ENCODE results near the gene IWS1.
A peak's percentile ranks its signal among the peaks of the same experiment; 100 is the strongest.

Gene IWS1

GRCh38 chr2:127479219-127479825, 47.0 kb downstream of the IWS1 start:
- peak; percentile 82 for TF ChIP-seq CTCF (conservative IDR thresholded peaks at IDR 0.05; ENCODE audit: low read length)
- DNase-seq (ENCODE audit: low read depth), result peak; percentile 68
- H3K4me3 ChIP-seq (ENCODE audit: low read length), result no peak overlapping the region

- TF ChIP-seq CTCF (conservative IDR thresholded peaks at IDR 0.05; ENCODE audit: low read length), result no peak
- no peak for DNase-seq (ENCODE audit: low read depth)
- H3K4me3 ChIP-seq (ENCODE audit: low read length), result no peak overlapping the region
These were observed 50.5 kb downstream of the IWS1 start for GRCh38 chr2:127475788-127476187.

- no peak for TF ChIP-seq CTCF (conservative IDR thresholded peaks at IDR 0.05; ENCODE audit: low read length)
- H3K4me3 ChIP-seq (ENCODE audit: low read length), result no peak overlapping the region
- no peak for DNase-seq (ENCODE audit: low read depth)
These were observed 54.0 kb downstream of the IWS1 start for GRCh38 chr2:127472268-127472667.

- H3K4me3 ChIP-seq (ENCODE audit: low read length), result no peak overlapping the region
- TF ChIP-seq CTCF (conservative IDR thresholded peaks at IDR 0.05; ENCODE audit: low read length), result no peak
- DNase-seq (ENCODE audit: low read depth), result no peak
These were observed 54.9 kb downstream of the IWS1 start for GRCh38 chr2:127471286-127471988.

GRCh38 chr2:127469974-127470373, 56.3 kb downstream of the IWS1 start:
- TF ChIP-seq CTCF (conservative IDR thresholded peaks at IDR 0.05; ENCODE audit: low read length), result no peak
- no peak overlapping the region for H3K4me3 ChIP-seq (ENCODE audit: low read length)
- no peak for DNase-seq (ENCODE audit: low read depth)

- TF ChIP-seq CTCF (conservative IDR thresholded peaks at IDR 0.05; ENCODE audit: low read length), result no peak
These were observed 57.2 kb downstream of the IWS1 start for GRCh38 chr2:127469051-127469450.

GRCh38 chr2:127465258-127465657, 61.0 kb downstream of the IWS1 start:
- no peak for DNase-seq (ENCODE audit: low read depth)
- H3K4me3 ChIP-seq (ENCODE audit: low read length), result no peak overlapping the region
- TF ChIP-seq CTCF (conservative IDR thresholded peaks at IDR 0.05; ENCODE audit: low read length), result no peak

More at GRCh38 chr2:127469051-127469450, 57.2 kb downstream of the IWS1 start:
- no peak overlapping the region for H3K4me3 ChIP-seq (ENCODE audit: low read length)
- no peak for DNase-seq (ENCODE audit: low read depth)

Measured in AG10803 (cell line).